ENCODE measurements around the gene EXOC8.

EXOC8 gene

GRCh38 chr1:231332761-231333160 is 4.9 kb downstream of the EXOC8 start:
- Histone ChIP-seq H3K79me2 (peaks cover 14% of the 10 kb centered on the region), H3K4me2 (ENCODE audit: low read length) (peak overlapping the region; percentile 46), H3K4me1 (peaks cover 9% of the 10 kb centered on the region), H3K9ac (no peak overlapping the region), H3K9me3 (ENCODE audit: control insufficient read depth, low read length) (no peaks in the 10 kb centered on the region), H3K4me3 (ENCODE audit: low read depth, low read length) (no peak overlapping the region), H3K27ac (no peak overlapping the region), H2AFZ (no peak overlapping the region), H3K36me3 (ENCODE audit: control insufficient read depth, insufficient read depth, low read length) (no peaks in the 10 kb centered on the region), H3K27me3 (ENCODE audit: control insufficient read depth, insufficient read depth, low read length) (no peaks in the 10 kb centered on the region)
- TF ChIP-seq CTCF (IDR thresholded peaks at IDR 0.05) = no peak

GRCh38 chr1:231329483-231329882 is 8.2 kb downstream of the EXOC8 start:
- Histone ChIP-seq H3K27me3 (ENCODE audit: control insufficient read depth, insufficient read depth, low read length) (no peaks in the 10 kb centered on the region), H3K9ac (no peak overlapping the region)
- no peak for TF ChIP-seq CTCF (IDR thresholded peaks at IDR 0.05)

DNA sequence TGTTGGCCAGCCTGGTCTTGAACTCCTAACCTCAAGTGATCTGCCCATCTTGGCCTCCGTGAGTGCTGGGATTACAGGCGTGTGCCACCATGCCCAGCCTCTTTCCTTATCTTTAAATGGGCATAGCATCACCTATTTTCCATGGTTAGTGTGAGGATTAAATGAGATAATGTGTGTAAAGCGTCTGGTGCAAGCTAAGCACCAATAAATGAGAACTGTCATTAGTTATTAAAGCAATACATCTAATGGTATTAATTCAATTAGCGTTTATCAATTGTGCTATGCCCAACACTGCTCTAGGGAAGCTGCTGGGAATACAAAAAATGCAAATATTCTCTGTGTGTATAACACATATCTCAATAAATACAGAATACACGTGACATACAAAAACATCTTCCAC is 10.0 kb downstream of the EXOC8 start:
- Histone ChIP-seq H3K79me2 (no peaks in the 10 kb centered on the region), H2AFZ (no peak overlapping the region), H3K27me3 (ENCODE audit: control insufficient read depth, insufficient read depth, low read length) (no peaks in the 10 kb centered on the region), H3K9me3 (ENCODE audit: control insufficient read depth, low read length) (no peaks in the 10 kb centered on the region), H3K9ac (no peak overlapping the region), H3K4me3 (ENCODE audit: low read depth, low read length) (no peak overlapping the region), H3K27ac (no peak overlapping the region), H3K4me2 (ENCODE audit: low read length) (no peak overlapping the region), H3K4me1 (no peaks in the 10 kb centered on the region), H3K36me3 (ENCODE audit: control insufficient read depth, insufficient read depth, low read length) (no peaks in the 10 kb centered on the region)
- no peak for TF ChIP-seq CTCF (IDR thresholded peaks at IDR 0.05)

More at GRCh38 chr1:231329483-231329882, 8.2 kb downstream of the EXOC8 start:
- Histone ChIP-seq H3K36me3 (ENCODE audit: control insufficient read depth, insufficient read depth, low read length) (no peaks in the 10 kb centered on the region), H3K27ac (no peak overlapping the region), H3K4me2 (ENCODE audit: low read length) (no peak overlapping the region), H3K79me2 (no peaks in the 10 kb centered on the region), H3K4me3 (ENCODE audit: low read depth, low read length) (no peak overlapping the region), H3K9me3 (ENCODE audit: control insufficient read depth, low read length) (no peaks in the 10 kb centered on the region), H2AFZ (no peak overlapping the region), H3K4me1 (peaks cover 2% of the 10 kb centered on the region)

DNA sequence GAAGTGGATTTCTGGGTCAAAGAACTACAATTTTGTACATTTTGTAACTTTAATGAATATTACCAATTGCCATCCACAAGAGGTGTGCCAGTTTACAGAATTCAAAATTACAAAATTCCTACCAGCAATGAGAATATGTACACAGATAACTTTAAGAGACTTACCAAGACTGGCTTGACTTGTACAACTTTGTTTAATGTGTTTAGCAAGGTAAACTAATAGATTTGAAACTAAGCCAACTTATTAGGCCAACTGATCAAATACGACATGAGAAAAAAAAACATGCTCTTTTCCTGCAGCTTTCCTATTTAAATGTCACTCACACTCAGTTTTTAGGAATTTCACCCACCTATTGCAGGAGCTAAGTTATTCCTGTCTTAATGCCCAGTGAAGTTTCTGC is 11.4 kb downstream of the EXOC8 start:
- Histone ChIP-seq H3K27me3 (ENCODE audit: control insufficient read depth, insufficient read depth, low read length) (no peaks in the 10 kb centered on the region), H3K9me3 (ENCODE audit: control insufficient read depth, low read length) (no peaks in the 10 kb centered on the region), H3K4me1 (no peaks in the 10 kb centered on the region), H3K4me3 (ENCODE audit: low read depth, low read length) (no peak overlapping the region), H3K4me2 (ENCODE audit: low read length) (no peak overlapping the region), H2AFZ (no peak overlapping the region), H3K9ac (no peak overlapping the region), H3K36me3 (ENCODE audit: control insufficient read depth, insufficient read depth, low read length) (no peaks in the 10 kb centered on the region), H3K27ac (no peak overlapping the region), H3K79me2 (no peaks in the 10 kb centered on the region)
- no peak for TF ChIP-seq CTCF (IDR thresholded peaks at IDR 0.05)

DNA sequence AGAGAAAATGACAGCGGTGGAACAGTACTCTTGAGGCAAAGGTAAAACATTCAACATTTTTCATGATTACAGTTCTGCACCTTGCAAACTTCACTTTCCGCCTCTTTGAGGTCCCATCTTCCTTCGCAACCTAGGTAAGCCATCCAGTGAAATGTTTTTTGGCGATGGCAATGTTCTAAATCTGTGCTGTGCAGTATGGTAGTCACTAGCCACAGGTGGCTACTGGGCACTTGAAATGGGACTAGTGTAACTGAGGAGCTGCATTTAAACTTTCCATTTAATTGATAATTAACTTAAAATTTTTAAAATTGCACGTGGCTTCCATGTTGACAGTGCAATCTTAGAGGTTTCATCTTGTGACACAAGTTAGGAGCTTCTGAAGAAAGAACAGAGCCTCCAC is 13.0 kb downstream of the EXOC8 start:
- Histone ChIP-seq H3K4me1 (no peaks in the 10 kb centered on the region), H3K4me2 (ENCODE audit: low read length) (no peak overlapping the region), H3K36me3 (ENCODE audit: control insufficient read depth, insufficient read depth, low read length) (no peaks in the 10 kb centered on the region), H2AFZ (no peak overlapping the region), H3K27ac (no peak overlapping the region), H3K27me3 (ENCODE audit: control insufficient read depth, insufficient read depth, low read length) (no peaks in the 10 kb centered on the region), H3K9me3 (ENCODE audit: control insufficient read depth, low read length) (no peaks in the 10 kb centered on the region), H3K4me3 (ENCODE audit: low read depth, low read length) (no peak overlapping the region), H3K9ac (no peak overlapping the region), H3K79me2 (no peaks in the 10 kb centered on the region)
- no peak for TF ChIP-seq CTCF (IDR thresholded peaks at IDR 0.05)

All from parathyroid adenoma (tissue), 2 donors.